HEK293 (cell line): Measurements from ENCODE around the gene TCEA3.

Source experiments
- CTCF ChIA-PET: fragments of 350-600 bp; formaldehyde crosslinking; extraction: SDS; loops from one replicate; lab custom pipeline; 2021; ENCODE audit warnings: antibody characterized with exemption; lab: Yijun Ruan, JAX
- POLR2A ChIA-PET: fragments of 300-600 bp; formaldehyde crosslinking; extraction: SDS; loops from one replicate; lab custom pipeline; 2020; ENCODE audit warnings: antibody characterized with exemption, inconsistent platforms; lab: Yijun Ruan, JAX
- H3K27ac ChIP-seq: fragments of 200-500 bp; sonication (Bioruptor generic); 2 replicates; pipeline ENCODE4 v1.5.1; 2014; ENCODE audit warnings: low read depth, low read length, control low read depth, inconsistent platforms; ENCODE audit errors: extremely low read depth
- H3K36me3 ChIP-seq, 2 experiments: fragments of 200-500 bp in 1 of 2; sonication (Bioruptor generic) in 1 of 2; 1 replicate in 1 of 2; 2 replicates in 1 of 2; pipeline ENCODE4 v1.5.1; 2014 to 2017; ENCODE audit warnings: inconsistent platforms in 2 of 2, low read length in 2 of 2; ENCODE audit not compliant: control insufficient read depth in 2 of 2, insufficient read depth in 1 of 2
- H3K4me1 ChIP-seq: fragments of 200-500 bp; sonication (Bioruptor generic); 2 replicates; pipeline ENCODE4 v1.5.1; 2014; ENCODE audit warnings: mild to moderate bottlenecking, low read length, inconsistent platforms; ENCODE audit not compliant: control insufficient read depth, insufficient read depth
- H3K4me3 ChIP-seq: 2 replicates; pipeline ENCODE4 v1.5.1; 2011; ENCODE audit warnings: low read depth, mild to moderate bottlenecking, control low read depth, low read length, moderate library complexity
- H3K9me3 ChIP-seq: fragments of 200-500 bp; sonication (Bioruptor generic); 2 replicates; pipeline ENCODE4 v1.5.1; 2014; ENCODE audit warnings: low read depth, low read length, inconsistent platforms; ENCODE audit not compliant: control insufficient read depth, insufficient read depth
- GFI1B ChIP-seq: fragments of 450-650 bp; formaldehyde crosslinking; IDR thresholded peaks from 2 replicates; pipeline ENCODE4 v1.5.1; 2016; ENCODE audit warnings: missing biosample characterization, missing genetic modification characterization
- KLF9 ChIP-seq: fragments of 450-650 bp; formaldehyde crosslinking; IDR thresholded peaks from 2 replicates; pipeline ENCODE4 v1.5.1; 2016; ENCODE audit warnings: missing biosample characterization, missing genetic modification characterization, low read depth
- MEIS1 ChIP-seq: sonication (generic); formaldehyde crosslinking; IDR thresholded peaks from 2 replicates; pipeline ENCODE4 v1.8.1; 2022; ENCODE audit warnings: missing genetic modification reagents, mild to moderate bottlenecking, borderline replicate concordance
- SCRT2 ChIP-seq: fragments of 450-650 bp; formaldehyde crosslinking; IDR thresholded peaks from 2 replicates; pipeline ENCODE4 v1.5.1; 2016; ENCODE audit warnings: missing biosample characterization, missing genetic modification characterization
- SP7 ChIP-seq: fragments of 450-650 bp; formaldehyde crosslinking; IDR thresholded peaks from 2 replicates; pipeline ENCODE4 v1.5.1; 2016; ENCODE audit warnings: missing biosample characterization, missing genetic modification characterization
- WT1 ChIP-seq: fragments of 450-650 bp; formaldehyde crosslinking; IDR thresholded peaks from 2 replicates; pipeline ENCODE4 v1.5.1; 2016; ENCODE audit warnings: missing biosample characterization, missing genetic modification characterization
- YY2 ChIP-seq: fragments of 450-650 bp; formaldehyde crosslinking; IDR thresholded peaks from 2 replicates; pipeline ENCODE4 v1.5.1; 2016; ENCODE audit warnings: missing biosample characterization, missing genetic modification characterization
- ZBTB17 ChIP-seq: fragments of 450-650 bp; formaldehyde crosslinking; IDR thresholded peaks from 2 replicates; pipeline ENCODE4 v1.5.1; 2016; ENCODE audit warnings: missing biosample characterization, missing genetic modification characterization
- ZBTB44 ChIP-seq: fragments of 450-650 bp; IDR thresholded peaks from 2 replicates; pipeline ENCODE4 v1.5.1; 2018; ENCODE audit warnings: missing biosample characterization, mild to moderate bottlenecking, missing genetic modification characterization
- ZBTB6 ChIP-seq: fragments of 450-650 bp; formaldehyde crosslinking; IDR thresholded peaks from 2 replicates; pipeline ENCODE4 v1.5.1; 2017; ENCODE audit warnings: missing biosample characterization, missing genetic modification characterization
- ZIC2 ChIP-seq: fragments of 450-650 bp; formaldehyde crosslinking; IDR thresholded peaks from 2 replicates; pipeline ENCODE4 v1.5.1; 2016; ENCODE audit warnings: missing biosample characterization, missing genetic modification characterization
- ZNF146 ChIP-seq: fragments of 450-650 bp; formaldehyde crosslinking; IDR thresholded peaks from 2 replicates; pipeline ENCODE4 v1.5.1; 2016; ENCODE audit warnings: missing biosample characterization, missing genetic modification characterization
- ZNF148 ChIP-seq: fragments of 450-650 bp; formaldehyde crosslinking; IDR thresholded peaks from 2 replicates; pipeline ENCODE4 v1.5.0; 2017; ENCODE audit warnings: missing biosample characterization, missing genetic modification characterization, borderline replicate concordance
- ZNF184 ChIP-seq: fragments of 450-650 bp; IDR thresholded peaks from 2 replicates; pipeline ENCODE4 v1.5.1; 2018; ENCODE audit warnings: missing biosample characterization, mild to moderate bottlenecking, missing genetic modification characterization
- ZNF223 ChIP-seq: fragments of 450-650 bp; formaldehyde crosslinking; IDR thresholded peaks from 2 replicates; pipeline ENCODE4 v1.5.1; 2016; ENCODE audit warnings: missing biosample characterization, missing genetic modification characterization
- ZNF292 ChIP-seq: fragments of 450-650 bp; formaldehyde crosslinking; IDR thresholded peaks from 2 replicates; pipeline ENCODE4 v1.5.1; 2016; ENCODE audit warnings: low read depth, missing biosample characterization, missing genetic modification characterization, borderline replicate concordance
- ZNF501 ChIP-seq: fragments of 450-650 bp; formaldehyde crosslinking; IDR thresholded peaks from 2 replicates; pipeline ENCODE4 v1.5.1; 2016; ENCODE audit warnings: missing biosample characterization, missing genetic modification characterization
- ZNF585B ChIP-seq: fragments of 450-650 bp; formaldehyde crosslinking; IDR thresholded peaks from 2 replicates; pipeline ENCODE4 v1.5.1; 2016; ENCODE audit warnings: missing biosample characterization, missing genetic modification characterization
- ZNF792 ChIP-seq: fragments of 450-650 bp; formaldehyde crosslinking; IDR thresholded peaks from 2 replicates; pipeline ENCODE4 v1.5.1; 2016; ENCODE audit warnings: missing biosample characterization, missing genetic modification characterization
- TF ChIP-seq, protein P1 (sequence below): fragments of 450-650 bp; formaldehyde crosslinking; IDR thresholded peaks from 2 replicates; pipeline ENCODE4 v1.5.1; 2016; ENCODE audit warnings: missing biosample characterization, missing genetic modification characterization
- TF ChIP-seq, protein P2 (sequence below): sonication (generic); formaldehyde crosslinking; IDR thresholded peaks from 2 replicates; pipeline ENCODE4 v1.8.1; 2022; ENCODE audit warnings: mild to moderate bottlenecking, moderate library complexity, missing genetic modification reagents
- TF ChIP-seq, protein P3 (sequence below): fragments of 450-650 bp; formaldehyde crosslinking; IDR thresholded peaks from 2 replicates; pipeline ENCODE4 v1.5.1; 2017; ENCODE audit warnings: missing biosample characterization, missing genetic modification characterization

Gene TCEA3

GRCh38 chr1:23367451-23367790, 57.1 kb downstream of the TCEA3 start:
- Histone ChIP-seq H3K4me1 (peaks cover 17% of the 10 kb centered on the region), H3K36me3 (peaks cover 0 to 49% of the 10 kb centered on the region in 2 experiments; a peak in 1 of 3 replicates), H3K9me3 (no peaks in the 10 kb centered on the region), H3K27ac (peak overlapping the region; percentile 54; the same call in 1 of the 2 replicates), H3K4me3 (peak overlapping the region; percentile 95)
- ChIA-PET CTCF (interaction anchor here (0.7 kb wide), 1 partner anchor 913 kb away, joined by 6 read pairs; no protein-coding TSS in a partner anchor), POLR2A (interaction anchor here (1.1 to 5.4 kb wide), 6 partner anchors 9 to 187 kb away, joined by 5 to 121 read pairs (median 12); partner anchors contain the start of gene HNRNPR)
- no peak for TF ChIP-seq ZNF223 (tag by site-specific recombination)
- peak; percentile 86 for TF ChIP-seq ZNF184 (tag by site-specific recombination)

GRCh38 chr1:23366598-23366997, 58.0 kb downstream of the TCEA3 start:
- POLR2A ChIA-PET, result interaction anchor here (1.7 kb wide), 1 partner anchor 22 kb away, joined by 15 read pairs; the partner anchor contains the start of gene HNRNPR
- peaks cover 17% of the 10 kb centered on the region for H3K4me1 ChIP-seq
- no peak overlapping the region for H3K4me3 ChIP-seq
- CTCF ChIA-PET, result no interaction called here
- no peaks in the 10 kb centered on the region for H3K9me3 ChIP-seq
- no peak overlapping the region for H3K27ac ChIP-seq
- peaks cover 0 to 51% of the 10 kb centered on the region in 2 experiments; a peak in 1 of 3 replicates for H3K36me3 ChIP-seq
- TF ChIP-seq ZBTB6 (tag by site-specific recombination) (no peak), WT1 (tag by site-specific recombination) (no peak), ZNF585B (tag by site-specific recombination) (no peak), SP7 (tag by site-specific recombination) (no peak), ZNF146 (tag by site-specific recombination) (no peak), GFI1B (tag by site-specific recombination) (no peak), YY2 (tag by site-specific recombination) (no peak), ZNF501 (tag by site-specific recombination) (no peak), ZNF792 (tag by site-specific recombination) (no peak), ZNF148 (tag by site-specific recombination) (no peak), MEIS1 (no peak), ZNF292 (tag by site-specific recombination) (no peak), SCRT2 (tag by site-specific recombination) (no peak), ZBTB17 (no peak), KLF9 (tag by site-specific recombination) (no peak), ZIC2 (no peak), ZBTB44 (no peak)
- TF ChIP-seq, protein P1, sequence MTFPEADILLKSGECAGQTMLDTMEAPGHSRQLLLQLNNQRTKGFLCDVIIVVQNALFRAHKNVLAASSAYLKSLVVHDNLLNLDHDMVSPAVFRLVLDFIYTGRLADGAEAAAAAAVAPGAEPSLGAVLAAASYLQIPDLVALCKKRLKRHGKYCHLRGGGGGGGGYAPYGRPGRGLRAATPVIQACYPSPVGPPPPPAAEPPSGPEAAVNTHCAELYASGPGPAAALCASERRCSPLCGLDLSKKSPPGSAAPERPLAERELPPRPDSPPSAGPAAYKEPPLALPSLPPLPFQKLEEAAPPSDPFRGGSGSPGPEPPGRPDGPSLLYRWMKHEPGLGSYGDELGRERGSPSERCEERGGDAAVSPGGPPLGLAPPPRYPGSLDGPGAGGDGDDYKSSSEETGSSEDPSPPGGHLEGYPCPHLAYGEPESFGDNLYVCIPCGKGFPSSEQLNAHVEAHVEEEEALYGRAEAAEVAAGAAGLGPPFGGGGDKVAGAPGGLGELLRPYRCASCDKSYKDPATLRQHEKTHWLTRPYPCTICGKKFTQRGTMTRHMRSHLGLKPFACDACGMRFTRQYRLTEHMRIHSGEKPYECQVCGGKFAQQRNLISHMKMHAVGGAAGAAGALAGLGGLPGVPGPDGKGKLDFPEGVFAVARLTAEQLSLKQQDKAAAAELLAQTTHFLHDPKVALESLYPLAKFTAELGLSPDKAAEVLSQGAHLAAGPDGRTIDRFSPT (tag by site-specific recombination), result no peak
- TF ChIP-seq, protein P2, sequence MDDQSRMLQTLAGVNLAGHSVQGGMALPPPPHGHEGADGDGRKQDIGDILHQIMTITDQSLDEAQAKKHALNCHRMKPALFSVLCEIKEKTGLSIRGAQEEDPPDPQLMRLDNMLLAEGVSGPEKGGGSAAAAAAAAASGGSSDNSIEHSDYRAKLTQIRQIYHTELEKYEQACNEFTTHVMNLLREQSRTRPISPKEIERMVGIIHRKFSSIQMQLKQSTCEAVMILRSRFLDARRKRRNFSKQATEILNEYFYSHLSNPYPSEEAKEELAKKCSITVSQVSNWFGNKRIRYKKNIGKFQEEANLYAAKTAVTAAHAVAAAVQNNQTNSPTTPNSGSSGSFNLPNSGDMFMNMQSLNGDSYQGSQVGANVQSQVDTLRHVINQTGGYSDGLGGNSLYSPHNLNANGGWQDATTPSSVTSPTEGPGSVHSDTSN, result no peak
- TF ChIP-seq, protein P3, sequence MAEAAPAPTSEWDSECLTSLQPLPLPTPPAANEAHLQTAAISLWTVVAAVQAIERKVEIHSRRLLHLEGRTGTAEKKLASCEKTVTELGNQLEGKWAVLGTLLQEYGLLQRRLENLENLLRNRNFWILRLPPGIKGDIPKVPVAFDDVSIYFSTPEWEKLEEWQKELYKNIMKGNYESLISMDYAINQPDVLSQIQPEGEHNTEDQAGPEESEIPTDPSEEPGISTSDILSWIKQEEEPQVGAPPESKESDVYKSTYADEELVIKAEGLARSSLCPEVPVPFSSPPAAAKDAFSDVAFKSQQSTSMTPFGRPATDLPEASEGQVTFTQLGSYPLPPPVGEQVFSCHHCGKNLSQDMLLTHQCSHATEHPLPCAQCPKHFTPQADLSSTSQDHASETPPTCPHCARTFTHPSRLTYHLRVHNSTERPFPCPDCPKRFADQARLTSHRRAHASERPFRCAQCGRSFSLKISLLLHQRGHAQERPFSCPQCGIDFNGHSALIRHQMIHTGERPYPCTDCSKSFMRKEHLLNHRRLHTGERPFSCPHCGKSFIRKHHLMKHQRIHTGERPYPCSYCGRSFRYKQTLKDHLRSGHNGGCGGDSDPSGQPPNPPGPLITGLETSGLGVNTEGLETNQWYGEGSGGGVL (tag by site-specific recombination), result no peak
- TF ChIP-seq, all 188 proteins: peak for 0
